Mesendoderm (in vitro differentiated cells): ENCODE results near the gene GASK1A.

Experiments
- DNase-seq: peaks from one replicate; pipeline ENCODE4 v3.0.0; 2013
- H2AK5ac ChIP-seq: 2 replicates; pipeline ENCODE4 v1.6.1; 2013; ENCODE audit warnings: low read length, inconsistent platforms
- H2BK120ac ChIP-seq: 2 replicates; pipeline ENCODE4 v1.6.1; 2013; ENCODE audit warnings: low read depth, mild to moderate bottlenecking, low read length, moderate library complexity, mixed read lengths
- H2BK15ac ChIP-seq: replicated peaks from 2 replicates; pipeline ENCODE4 v1.6.1; 2013; ENCODE audit warnings: low read depth, mild to moderate bottlenecking, moderate library complexity
- H2BK5ac ChIP-seq: 2 replicates; pipeline ENCODE4 v1.6.1; 2013; ENCODE audit warnings: low read length, inconsistent platforms
- H3K18ac ChIP-seq: 2 replicates; pipeline ENCODE4 v1.6.1; 2013; ENCODE audit warnings: mild to moderate bottlenecking, low read length, mixed read lengths
- H3K23ac ChIP-seq: one replicate; pipeline ENCODE4 v1.6.1; 2013; ENCODE audit warnings: low read length
- H3K27ac ChIP-seq: 2 replicates; pipeline ENCODE4 v1.5.1; 2013; ENCODE audit warnings: low read depth, mild to moderate bottlenecking, inconsistent platforms, low read length, moderate library complexity
- H3K27me3 ChIP-seq: 2 replicates; pipeline ENCODE4 v1.6.1; 2013; ENCODE audit warnings: low read length, control low read depth, mild to moderate bottlenecking, inconsistent platforms; ENCODE audit not compliant: insufficient read depth, poor library complexity
- H3K36me3 ChIP-seq: 2 replicates; pipeline ENCODE4 v1.6.1; 2013; ENCODE audit warnings: low read length, inconsistent platforms; ENCODE audit not compliant: control insufficient read depth, insufficient read depth
- H3K4ac ChIP-seq: one replicate; pipeline ENCODE4 v1.6.1; 2013; ENCODE audit warnings: low read depth, mild to moderate bottlenecking, low read length, moderate library complexity
- H3K4me1 ChIP-seq: 2 replicates; pipeline ENCODE4 v1.6.1; 2013; ENCODE audit warnings: low read depth, low read length, inconsistent platforms; ENCODE audit not compliant: control insufficient read depth
- H3K4me2 ChIP-seq: 2 replicates; pipeline ENCODE4 v1.6.1; 2013; ENCODE audit warnings: low read length
- H3K4me3 ChIP-seq: 2 replicates; pipeline ENCODE4 v1.5.1; 2013; ENCODE audit warnings: mild to moderate bottlenecking, low read length
- H3K56ac ChIP-seq: one replicate; pipeline ENCODE4 v1.6.1; 2013; ENCODE audit warnings: low read length
- H3K79me1 ChIP-seq: 2 replicates; pipeline ENCODE4 v1.6.1; 2013; ENCODE audit warnings: low read length, inconsistent platforms
- H3K79me2 ChIP-seq: 2 replicates; pipeline ENCODE4 v1.6.1; 2013; ENCODE audit warnings: mild to moderate bottlenecking, low read length; ENCODE audit not compliant: control insufficient read depth, insufficient read depth
- H3K9ac ChIP-seq: 2 replicates; pipeline ENCODE4 v1.6.1; 2013; ENCODE audit warnings: low read length, inconsistent platforms
- H4K5ac ChIP-seq: one replicate; pipeline ENCODE4 v1.6.1; 2013; ENCODE audit warnings: low read length
- H4K8ac ChIP-seq: one replicate; pipeline ENCODE4 v1.6.1; 2013; ENCODE audit warnings: low read depth, mild to moderate bottlenecking, control low read depth, low read length, moderate library complexity
- WGBS: extraction: QIAGEN DNeasy Blood & Tissue Kit; methylation state at CpG from one replicate; pipeline ENCODE4 v1.1.7; 2013; ENCODE audit warnings: low lambda C conversion rate, missing lambda C conversion rate; ENCODE audit not compliant: insufficient coverage; ENCODE audit errors: extremely low coverage; 5-methylcytosine and 5-hydroxymethylcytosine counted together

The GASK1A gene

GRCh38 chr3:43001556-43002121 is 22.5 kb downstream of the GASK1A start:
- H3K4me3 ChIP-seq = no peak overlapping the region
- H2BK5ac ChIP-seq = no peak overlapping the region
- no peak overlapping the region for H3K18ac ChIP-seq
- no peak overlapping the region for H3K56ac ChIP-seq
- H3K4ac ChIP-seq = no peak overlapping the region
- no peak overlapping the region for H4K8ac ChIP-seq
- no peak overlapping the region for H2BK120ac ChIP-seq
- H3K23ac ChIP-seq = no peak overlapping the region
- no peak overlapping the region for H2AK5ac ChIP-seq
- no peaks in the 10 kb centered on the region for H3K27me3 ChIP-seq
- no peak overlapping the region for H3K9ac ChIP-seq
- H3K4me1 ChIP-seq = no peaks in the 10 kb centered on the region
- no CpG with 5 or more reads among the region's 5 CpGs for WGBS
- no peak for DNase-seq
- no peak overlapping the region for H3K4me2 ChIP-seq
- H3K79me2 ChIP-seq = no peaks in the 10 kb centered on the region
- no peak overlapping the region for H2BK15ac ChIP-seq
- no peaks in the 10 kb centered on the region for H3K36me3 ChIP-seq
- H3K27ac ChIP-seq = no peak overlapping the region
- no peak overlapping the region for H4K5ac ChIP-seq
- H3K79me1 ChIP-seq = no peaks in the 10 kb centered on the region

DNA sequence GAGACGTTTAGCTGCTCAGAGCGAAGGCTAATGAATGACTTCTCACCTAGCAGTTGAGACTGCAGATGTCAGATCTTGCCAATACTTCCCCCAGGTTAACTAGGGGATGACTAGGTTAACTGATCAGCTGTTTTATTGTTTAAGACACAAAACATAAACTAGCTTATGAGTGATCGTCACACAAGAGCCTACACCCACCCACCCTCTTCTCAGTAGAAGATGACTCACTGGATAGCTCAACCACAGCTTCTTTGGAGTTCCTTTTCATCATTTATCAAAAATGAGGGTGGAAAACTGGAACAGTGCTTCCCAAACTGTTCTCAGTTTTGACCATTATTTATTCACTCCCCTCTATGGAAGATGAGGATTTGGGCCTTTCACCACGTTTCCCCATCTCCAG is 25.2 kb downstream of the GASK1A start:
- Histone ChIP-seq H3K18ac (no peak overlapping the region), H3K56ac (no peak overlapping the region), H2BK5ac (no peak overlapping the region), H3K23ac (no peak overlapping the region), H3K4me2 (no peak overlapping the region), H3K79me2 (no peaks in the 10 kb centered on the region), H3K4me3 (no peak overlapping the region), H4K5ac (no peak overlapping the region), H4K8ac (no peak overlapping the region), H3K27me3 (no peaks in the 10 kb centered on the region), H3K9ac (no peak overlapping the region), H3K79me1 (no peaks in the 10 kb centered on the region), H2BK15ac (no peak overlapping the region), H2BK120ac (no peak overlapping the region), H3K27ac (no peak overlapping the region), H3K4me1 (no peaks in the 10 kb centered on the region), H3K36me3 (no peaks in the 10 kb centered on the region), H2AK5ac (no peak overlapping the region), H3K4ac (no peak overlapping the region)
- DNase-seq = no peak
- WGBS = no CpG with 5 or more reads among the region's 4 CpGs

DNA sequence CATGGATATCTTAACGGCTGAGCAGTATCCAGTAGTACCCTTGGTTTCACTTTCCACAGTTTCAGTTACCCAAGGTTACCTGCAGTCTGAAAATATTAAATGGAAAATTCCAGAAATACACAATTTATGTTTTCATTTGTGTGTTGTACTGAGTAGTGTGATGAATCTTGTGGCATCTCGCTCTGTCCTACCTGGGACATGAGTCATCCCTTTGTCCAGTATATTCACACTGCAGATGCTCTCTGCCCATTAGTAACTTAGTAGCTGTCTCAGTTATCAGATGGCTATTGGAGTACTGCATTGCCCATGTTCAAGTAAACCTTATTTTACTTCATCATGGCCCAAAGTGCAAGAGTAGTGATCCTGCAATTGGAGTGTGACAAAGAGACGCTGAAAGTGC is 26.1 kb downstream of the GASK1A start:
- no peaks in the 10 kb centered on the region for H3K79me1 ChIP-seq
- H2AK5ac ChIP-seq = no peak overlapping the region
- H3K23ac ChIP-seq = no peak overlapping the region
- H3K4me3 ChIP-seq = no peak overlapping the region
- H3K79me2 ChIP-seq = no peaks in the 10 kb centered on the region
- no CpG with 5 or more reads among the region's 3 CpGs for WGBS
- no peak overlapping the region for H3K18ac ChIP-seq
- no peaks in the 10 kb centered on the region for H3K27me3 ChIP-seq
- no peak overlapping the region for H3K9ac ChIP-seq
- H4K5ac ChIP-seq = no peak overlapping the region
- DNase-seq = no peak
- H2BK15ac ChIP-seq = no peak overlapping the region
- H3K4me1 ChIP-seq = no peaks in the 10 kb centered on the region
- no peak overlapping the region for H2BK5ac ChIP-seq
- H3K4ac ChIP-seq = no peak overlapping the region
- H2BK120ac ChIP-seq = no peak overlapping the region
- no peak overlapping the region for H4K8ac ChIP-seq
- H3K27ac ChIP-seq = no peak overlapping the region
- H3K4me2 ChIP-seq = no peak overlapping the region
- H3K56ac ChIP-seq = no peak overlapping the region
- no peaks in the 10 kb centered on the region for H3K36me3 ChIP-seq

GRCh38 chr3:43005981-43006380 is 26.9 kb downstream of the GASK1A start:
- Histone ChIP-seq H3K23ac (no peak overlapping the region), H3K4me3 (no peak overlapping the region), H3K4me1 (no peaks in the 10 kb centered on the region), H3K18ac (no peak overlapping the region), H3K9ac (no peak overlapping the region), H4K8ac (no peak overlapping the region), H3K79me1 (no peaks in the 10 kb centered on the region), H2BK120ac (no peak overlapping the region), H2BK15ac (no peak overlapping the region), H3K27ac (no peak overlapping the region), H2AK5ac (no peak overlapping the region), H3K79me2 (no peaks in the 10 kb centered on the region), H4K5ac (no peak overlapping the region), H2BK5ac (no peak overlapping the region), H3K4me2 (no peak overlapping the region), H3K4ac (no peak overlapping the region), H3K27me3 (no peaks in the 10 kb centered on the region), H3K56ac (no peak overlapping the region), H3K36me3 (no peaks in the 10 kb centered on the region)
- no CpG with 5 or more reads among the region's 4 CpGs for WGBS
- DNase-seq = no peak

DNA sequence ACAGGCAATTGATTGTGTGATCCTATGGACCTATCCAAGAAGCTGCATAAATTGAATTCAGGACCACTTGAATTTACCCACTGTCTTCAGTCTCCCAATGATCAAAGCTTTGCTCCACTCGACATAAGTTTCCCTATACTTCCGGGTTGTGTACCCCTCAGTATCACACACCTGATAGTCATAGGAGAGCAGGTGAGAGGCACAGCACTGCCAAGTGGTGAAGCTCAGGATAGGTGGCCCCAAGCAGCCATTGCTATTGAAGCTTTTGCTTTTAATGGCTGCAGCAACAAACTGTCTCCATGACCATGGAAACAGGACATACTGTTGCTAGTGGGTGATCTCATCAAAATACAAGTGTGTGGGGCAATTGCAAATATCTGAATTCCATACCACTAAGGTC is 27.7 kb downstream of the GASK1A start:
- H4K8ac ChIP-seq = no peak overlapping the region
- no CpG with 5 or more reads among the region's 2 CpGs for WGBS
- H2AK5ac ChIP-seq = no peak overlapping the region
- no peak overlapping the region for H3K56ac ChIP-seq
- H4K5ac ChIP-seq = no peak overlapping the region
- no peak overlapping the region for H3K18ac ChIP-seq
- DNase-seq = no peak
- no peaks in the 10 kb centered on the region for H3K79me1 ChIP-seq
- no peak overlapping the region for H3K9ac ChIP-seq
- no peaks in the 10 kb centered on the region for H3K36me3 ChIP-seq
- H3K4me2 ChIP-seq = no peak overlapping the region
- H2BK120ac ChIP-seq = no peak overlapping the region
- H3K23ac ChIP-seq = no peak overlapping the region
- H3K4ac ChIP-seq = no peak overlapping the region
- no peaks in the 10 kb centered on the region for H3K4me1 ChIP-seq
- no peaks in the 10 kb centered on the region for H3K79me2 ChIP-seq
- no peak overlapping the region for H2BK5ac ChIP-seq
- no peak overlapping the region for H3K27ac ChIP-seq
- H3K27me3 ChIP-seq = no peaks in the 10 kb centered on the region
- no peak overlapping the region for H2BK15ac ChIP-seq
- H3K4me3 ChIP-seq = no peak overlapping the region

DNA sequence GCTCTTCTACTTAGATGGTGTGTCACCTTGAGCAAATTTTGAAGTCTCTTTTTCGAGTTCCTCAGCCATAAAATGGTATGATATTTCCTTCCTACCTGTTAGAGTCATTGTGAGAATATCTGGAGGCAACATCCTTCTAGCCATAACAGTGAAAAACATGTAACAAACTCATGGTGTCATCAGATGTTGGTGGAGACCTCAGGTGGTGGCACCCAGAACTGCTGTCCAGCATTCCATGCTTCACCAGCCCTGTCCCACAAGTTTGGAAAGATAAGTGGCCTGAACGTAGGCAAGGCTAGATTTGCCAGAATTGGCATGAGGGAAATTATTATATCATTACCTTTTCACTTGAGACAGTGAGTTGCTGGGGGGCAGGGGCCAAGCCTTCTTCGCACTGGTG is 30.4 kb downstream of the GASK1A start:
- H2AK5ac ChIP-seq = no peak overlapping the region
- H3K4me3 ChIP-seq = no peak overlapping the region
- no peak overlapping the region for H3K18ac ChIP-seq
- no peak overlapping the region for H3K4ac ChIP-seq
- H3K9ac ChIP-seq = no peak overlapping the region
- no peak overlapping the region for H3K56ac ChIP-seq
- no peak overlapping the region for H3K27ac ChIP-seq
- H3K23ac ChIP-seq = no peak overlapping the region
- no peak overlapping the region for H2BK5ac ChIP-seq
- no peak overlapping the region for H4K8ac ChIP-seq
- no peak overlapping the region for H3K4me2 ChIP-seq
- H3K4me1 ChIP-seq = no peaks in the 10 kb centered on the region
- no peak overlapping the region for H4K5ac ChIP-seq
- no peak for DNase-seq
- no peak overlapping the region for H2BK15ac ChIP-seq
- H2BK120ac ChIP-seq = no peak overlapping the region
- no peaks in the 10 kb centered on the region for H3K79me2 ChIP-seq
- no peaks in the 10 kb centered on the region for H3K36me3 ChIP-seq
- H3K27me3 ChIP-seq = no peaks in the 10 kb centered on the region
- WGBS = no CpG with 5 or more reads among the region's 3 CpGs
- no peaks in the 10 kb centered on the region for H3K79me1 ChIP-seq
